Activated B cell treated with CpG ODN at 0.5 μM for 24 hours (primary cell): ENCODE data around the gene PTPRR. TPM values are rescaled to one million over a fixed set of nuclear protein-coding genes. Genes with fewer than 3 reads are reported as not detected.

Source experiments
- ATAC-seq: fragments of 200-7000 bp; cut with Tn5 transposase; one replicate; pipeline ENCODE4 v1.10.0; 2021; ENCODE audit warnings: low read depth, mild to moderate bottlenecking, moderate library complexity
- CTCF ChIA-PET: fragments of 350-600 bp; sonication (Branson Sonifier 250); formaldehyde crosslinking; loops from one replicate; lab custom pipeline; 2021; ENCODE audit warnings: antibody characterized with exemption; lab: Charles Lee
- POLR2A ChIA-PET: fragments of 350-600 bp; sonication (Branson Sonifier 250); formaldehyde crosslinking; loops from one replicate; lab custom pipeline; 2021; ENCODE audit warnings: antibody characterized with exemption; lab: Charles Lee
- DNase-seq: peaks from one replicate; pipeline ENCODE4 v3.0.0; 2022
- H3K27ac Mint-ChIP-seq: one replicate; pipeline ENCODE4 v1.8.0; 2020; ENCODE audit warnings: mixed read lengths
- H3K27me3 Mint-ChIP-seq: one replicate; pipeline ENCODE4 v1.8.0; 2021; ENCODE audit warnings: mixed read lengths
- H3K36me3 Mint-ChIP-seq: one replicate; pipeline ENCODE4 v1.8.0; 2021; ENCODE audit warnings: low read depth, mixed read lengths
- H3K4me1 Mint-ChIP-seq: one replicate; pipeline ENCODE4 v1.8.0; 2021; ENCODE audit warnings: mixed read lengths
- H3K4me3 Mint-ChIP-seq: one replicate; pipeline ENCODE4 v1.8.0; 2020; ENCODE audit warnings: mild to moderate bottlenecking, mixed read lengths
- H3K9me3 Mint-ChIP-seq: one replicate; pipeline ENCODE4 v1.8.0; 2020; ENCODE audit warnings: mixed read lengths
- CTCF ChIP-seq: fragments of 200-600 bp; IDR thresholded peaks from one replicate; pipeline ENCODE4 v1.8.0; 2022; ENCODE audit warnings: antibody characterized with exemption, mild to moderate bottlenecking
- intact Hi-C: fragments of 100-400 bp; cut with micrococcal nuclease; formaldehyde crosslinking; loops from one replicate; pipeline ENCODE4 v1.15.1; 2024
- total RNA-seq: library from RNA; stranded (reverse); gene quantifications from 2 replicates; pipeline ENCODE4 v1.2.3, GENCODE V29; 2022

Gene PTPRR
- total RNA-seq, 1 donor from 2014 or later: not detected

GRCh38 chr12:70839544-70839943, 81.0 kb downstream of the PTPRR start:
- ChIA-PET POLR2A (no interaction called here), CTCF (no interaction called here)
- DNase-seq (no peak), ATAC-seq (no peak)
- Mint-ChIP-seq H3K4me1 (no peaks in the 10 kb centered on the region), H3K36me3 (no peaks in the 10 kb centered on the region), H3K27me3 (no peaks in the 10 kb centered on the region), H3K27ac (no peak overlapping the region), H3K4me3 (no peak overlapping the region), H3K9me3 (no peaks in the 10 kb centered on the region)
- intact Hi-C loops: no loop called here
- TF ChIP-seq CTCF: no peak

DNA sequence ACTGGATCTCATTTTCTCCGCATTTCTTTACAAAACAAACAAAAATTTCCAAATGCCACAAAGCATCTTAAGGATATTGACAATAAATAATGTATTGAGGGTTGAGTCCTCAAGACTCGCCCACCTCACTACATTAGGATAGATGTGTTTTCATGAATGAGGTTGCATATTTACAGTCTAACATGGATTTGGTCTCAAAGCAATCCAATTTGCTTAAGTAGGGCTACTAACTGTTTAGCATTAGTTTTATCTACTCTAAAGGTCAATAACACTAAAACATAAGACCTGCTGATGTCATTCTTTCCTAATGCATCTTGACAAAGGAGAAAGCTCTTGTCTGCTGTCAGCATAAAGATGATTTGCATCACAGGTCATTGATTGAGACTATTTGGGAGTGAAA, 82.4 kb downstream of the PTPRR start:
- Mint-ChIP-seq H3K9me3 (no peaks in the 10 kb centered on the region), H3K27me3 (no peaks in the 10 kb centered on the region), H3K36me3 (no peaks in the 10 kb centered on the region), H3K4me3 (no peak overlapping the region), H3K27ac (no peak overlapping the region), H3K4me1 (no peaks in the 10 kb centered on the region)
- DNase-seq (no peak), ATAC-seq (no peak)
- no peak for TF ChIP-seq CTCF
- ChIA-PET POLR2A (no interaction called here), CTCF (no interaction called here)
- intact Hi-C loops: no loop called here

- ATAC-seq: no peak
- ChIA-PET POLR2A (no interaction called here), CTCF (no interaction called here)
- Mint-ChIP-seq H3K27ac (no peak overlapping the region), H3K36me3 (no peaks in the 10 kb centered on the region), H3K9me3 (no peaks in the 10 kb centered on the region), H3K27me3 (no peaks in the 10 kb centered on the region), H3K4me3 (no peak overlapping the region), H3K4me1 (no peaks in the 10 kb centered on the region)
- intact Hi-C loops: no loop called here
- DNase-seq: no peak
- TF ChIP-seq CTCF: no peak
These were observed 83.5 kb downstream of the PTPRR start for GRCh38 chr12:70837026-70837425.

GRCh38 chr12:70835948-70836347, 84.6 kb downstream of the PTPRR start:
- intact Hi-C loops: no loop called here
- TF ChIP-seq CTCF: no peak
- Mint-ChIP-seq H3K4me1 (no peaks in the 10 kb centered on the region), H3K36me3 (no peaks in the 10 kb centered on the region), H3K27me3 (no peaks in the 10 kb centered on the region), H3K9me3 (no peaks in the 10 kb centered on the region), H3K27ac (no peak overlapping the region), H3K4me3 (no peak overlapping the region)
- CTCF ChIA-PET: no interaction called here
- ATAC-seq (no peak), DNase-seq (no peak)
- POLR2A ChIA-PET: no interaction called here

GRCh38 chr12:70831543-70831942, 89.0 kb downstream of the PTPRR start:
- H3K4me3 Mint-ChIP-seq: no peak overlapping the region
- ChIA-PET POLR2A (no interaction called here), CTCF (no interaction called here)
- H3K36me3 Mint-ChIP-seq: no peaks in the 10 kb centered on the region
- DNase-seq: no peak
- ATAC-seq: no peak
- H3K4me1 Mint-ChIP-seq: no peaks in the 10 kb centered on the region
- no peaks in the 10 kb centered on the region for H3K27me3 Mint-ChIP-seq
- no peaks in the 10 kb centered on the region for H3K9me3 Mint-ChIP-seq
- no peak for TF ChIP-seq CTCF
- intact Hi-C loops: no loop called here
- H3K27ac Mint-ChIP-seq: no peak overlapping the region
